Colonic mucosa (tissue), 4 donors: ENCODE measurements around the gene FAM187B. TPM values are rescaled to one million over a fixed set of nuclear protein-coding genes. Genes with fewer than 3 reads are reported as not detected.

ENCODE experiments used
- DNase-seq: peaks from one replicate; pipeline ENCODE4 v3.0.0-alpha.2; 2020
- H3K27ac ChIP-seq: fragments of 200-600 bp; one replicate; pipeline ENCODE4 v1.8.0; 2021
- H3K27me3 ChIP-seq: fragments of 200-600 bp; one replicate; pipeline ENCODE4 v1.8.0; 2021
- H3K36me3 ChIP-seq: fragments of 200-600 bp; one replicate; pipeline ENCODE4 v1.8.0; 2021
- H3K4me1 ChIP-seq: fragments of 200-600 bp; one replicate; pipeline ENCODE4 v1.8.0; 2021; ENCODE audit warnings: mild to moderate bottlenecking
- H3K4me3 ChIP-seq: fragments of 200-600 bp; one replicate; pipeline ENCODE4 v1.8.0; 2021
- H3K9ac ChIP-seq, 2 donors: one replicate each; pipeline ENCODE4 v1.7.0; 2013; ENCODE audit warnings: control low read depth in 2 of 2, low read depth in 2 of 2, low read length in 2 of 2
- H3K9me3 ChIP-seq: fragments of 200-600 bp; one replicate; pipeline ENCODE4 v1.8.0; 2021
- intact Hi-C: fragments of 100-400 bp; cut with DNase I; formaldehyde crosslinking; loops from one replicate; pipeline ENCODE4 v1.14.1; 2022
- total RNA-seq, 2 donors: library from RNA; stranded (reverse); fragmentation: NEBNext Ultra II Directional in 1 of 2; extraction: Animal tissue kit (Norgen Biotek cat#: 25700) in 1 of 2; gene quantifications; one replicate each; pipeline ENCODE4 v1.2.1, GENCODE V29; 2021
- TF ChIP-seq, protein P1 (sequence below): fragments of 200-600 bp; IDR thresholded peaks from one replicate; pipeline ENCODE4 v1.8.0; 2022; ENCODE audit warnings: antibody characterized with exemption, mild to moderate bottlenecking
- donor health status: healthy.
- donor health status: DM: no; HTN: no; CAD: no.
- donor health status: DM: no; HTN: no; CAD: no.

Gene FAM187B
- not detected for total RNA-seq

DNA sequence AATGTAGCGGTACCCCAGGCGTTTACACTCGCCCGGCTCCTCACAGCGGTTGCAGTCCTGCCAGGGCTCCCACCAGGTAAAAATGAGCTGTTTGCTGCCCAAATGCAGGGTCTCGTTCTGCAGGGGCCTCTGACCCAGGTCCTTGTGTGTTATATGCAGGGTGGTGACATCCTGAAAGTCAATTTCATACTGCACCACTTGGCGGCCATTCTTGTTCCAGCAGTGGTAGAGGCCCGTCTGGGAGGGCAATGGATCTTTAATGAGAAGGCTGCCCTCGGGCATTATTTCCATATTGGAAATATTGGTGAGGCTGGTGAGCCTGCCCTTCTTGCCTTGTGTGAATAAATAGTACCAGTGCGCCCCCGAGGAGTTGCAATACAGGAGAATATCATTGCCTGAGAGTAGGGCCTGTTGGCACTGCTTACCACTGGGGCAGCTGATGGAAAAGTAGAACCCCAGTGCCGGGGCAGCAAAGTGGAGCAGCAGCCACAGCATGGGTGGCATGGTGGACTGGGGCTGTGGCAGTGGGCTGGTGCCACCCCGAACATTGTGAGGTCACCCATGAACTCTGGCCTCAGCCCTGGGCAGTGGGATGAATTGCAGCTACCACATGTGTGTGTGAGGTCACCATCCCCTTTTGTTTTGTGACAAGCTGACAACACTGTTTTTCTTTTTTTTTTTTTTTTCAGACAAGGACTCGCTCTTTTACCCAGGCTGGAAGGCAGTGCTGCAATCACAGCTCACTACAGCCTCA, at the start of gene FAM187B:
TSS of gene FAM187B (minus strand) at position 563 of the 754 bp plus-strand sequence. CDS start at position 504, 59 bp downstream.
- TF ChIP-seq, protein P1, sequence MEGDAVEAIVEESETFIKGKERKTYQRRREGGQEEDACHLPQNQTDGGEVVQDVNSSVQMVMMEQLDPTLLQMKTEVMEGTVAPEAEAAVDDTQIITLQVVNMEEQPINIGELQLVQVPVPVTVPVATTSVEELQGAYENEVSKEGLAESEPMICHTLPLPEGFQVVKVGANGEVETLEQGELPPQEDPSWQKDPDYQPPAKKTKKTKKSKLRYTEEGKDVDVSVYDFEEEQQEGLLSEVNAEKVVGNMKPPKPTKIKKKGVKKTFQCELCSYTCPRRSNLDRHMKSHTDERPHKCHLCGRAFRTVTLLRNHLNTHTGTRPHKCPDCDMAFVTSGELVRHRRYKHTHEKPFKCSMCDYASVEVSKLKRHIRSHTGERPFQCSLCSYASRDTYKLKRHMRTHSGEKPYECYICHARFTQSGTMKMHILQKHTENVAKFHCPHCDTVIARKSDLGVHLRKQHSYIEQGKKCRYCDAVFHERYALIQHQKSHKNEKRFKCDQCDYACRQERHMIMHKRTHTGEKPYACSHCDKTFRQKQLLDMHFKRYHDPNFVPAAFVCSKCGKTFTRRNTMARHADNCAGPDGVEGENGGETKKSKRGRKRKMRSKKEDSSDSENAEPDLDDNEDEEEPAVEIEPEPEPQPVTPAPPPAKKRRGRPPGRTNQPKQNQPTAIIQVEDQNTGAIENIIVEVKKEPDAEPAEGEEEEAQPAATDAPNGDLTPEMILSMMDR, result no peak
- H3K27ac ChIP-seq, result no peak within 1 kb of the TSS
- DNase-seq, result no peak
- no peaks in the 10 kb centered on the region for H3K9me3 ChIP-seq
- no peaks in the 10 kb centered on the region for H3K36me3 ChIP-seq
- H3K9ac ChIP-seq, result no peak within 1 kb of the TSS
- no peaks in the 10 kb centered on the region for H3K27me3 ChIP-seq
- H3K4me1 ChIP-seq, result no peaks in the 10 kb centered on the region
- H3K4me3 ChIP-seq, result no peak within 1 kb of the TSS
- intact Hi-C loops, result loop anchor here (10.0 kb wide), 1 partner anchor 164 kb away; no protein-coding TSS in a partner anchor

DNA sequence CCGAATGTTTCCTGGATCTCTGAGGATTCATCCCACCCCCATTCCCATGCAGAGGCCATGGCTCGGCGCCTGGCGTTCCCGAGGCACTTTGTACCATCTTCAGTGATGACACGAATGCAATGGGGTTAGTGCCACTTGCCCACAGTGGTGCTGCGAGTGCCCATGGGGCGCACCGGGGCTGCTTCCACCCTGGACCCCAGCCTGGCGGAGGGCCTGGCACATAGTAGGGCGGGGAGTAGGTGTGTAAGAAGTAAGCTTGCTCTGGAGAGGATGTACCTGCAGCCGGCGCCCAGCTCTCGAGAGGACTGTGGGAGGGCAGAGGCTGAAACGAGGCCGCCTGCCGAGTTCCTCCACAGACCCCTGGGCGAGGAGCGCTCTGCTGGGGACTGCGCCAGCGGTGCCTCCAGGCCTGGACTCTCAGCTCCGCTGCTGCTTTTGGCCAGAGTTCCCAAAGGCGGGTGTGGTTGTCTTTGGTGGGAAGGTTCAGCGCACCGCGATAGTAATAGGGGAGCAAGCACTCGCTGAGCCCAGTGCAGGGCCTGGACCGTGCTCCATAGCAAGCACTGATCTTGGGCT, 48.3 kb upstream of the FAM187B start:
- Histone ChIP-seq H3K27me3 (no peaks in the 10 kb centered on the region), H3K27ac (no peak overlapping the region), H3K9me3 (no peaks in the 10 kb centered on the region), H3K36me3 (peaks cover 9% of the 10 kb centered on the region), H3K9ac (no peak overlapping the region), H3K4me3 (no peak overlapping the region), H3K4me1 (no peaks in the 10 kb centered on the region)
- DNase-seq, result no peak
- TF ChIP-seq, protein P1, result no peak
- intact Hi-C loops, result loop anchor here (10.0 kb wide), 1 partner anchor 218 kb away; the partner anchor contains the start of gene KRTDAP

DNA sequence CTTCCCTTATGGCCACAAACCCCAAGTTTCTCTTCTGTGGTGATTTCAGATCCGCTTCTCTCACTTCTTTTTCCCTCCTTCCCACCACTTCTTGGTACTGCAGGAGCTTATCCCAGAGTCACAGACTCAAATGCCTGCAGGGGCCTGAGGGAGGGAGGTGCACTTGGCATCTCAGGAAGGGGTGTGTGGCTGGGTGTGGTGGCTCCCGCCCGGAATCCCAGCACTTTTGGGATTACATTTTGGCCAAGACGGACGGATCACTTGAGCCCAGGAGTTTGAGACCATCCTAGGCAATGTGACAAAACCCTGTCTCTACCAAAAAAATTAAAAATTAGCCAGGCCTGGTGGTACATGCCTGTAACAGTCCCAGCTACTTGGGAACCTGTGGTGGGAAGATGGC, 45.8 kb upstream of the FAM187B start:
- H3K9me3 ChIP-seq, result no peaks in the 10 kb centered on the region
- peaks cover 19% of the 10 kb centered on the region for H3K36me3 ChIP-seq
- no peak for DNase-seq
- peaks cover 5% of the 10 kb centered on the region for H3K4me1 ChIP-seq
- H3K27ac ChIP-seq, result no peak overlapping the region
- H3K27me3 ChIP-seq, result no peaks in the 10 kb centered on the region
- TF ChIP-seq, protein P1, result no peak
- H3K9ac ChIP-seq, result no peak overlapping the region
- no peak overlapping the region for H3K4me3 ChIP-seq
- intact Hi-C loops, result loop anchor here (10.0 kb wide), 1 partner anchor 220 kb away; the partner anchor contains the start of gene KRTDAP

DNA sequence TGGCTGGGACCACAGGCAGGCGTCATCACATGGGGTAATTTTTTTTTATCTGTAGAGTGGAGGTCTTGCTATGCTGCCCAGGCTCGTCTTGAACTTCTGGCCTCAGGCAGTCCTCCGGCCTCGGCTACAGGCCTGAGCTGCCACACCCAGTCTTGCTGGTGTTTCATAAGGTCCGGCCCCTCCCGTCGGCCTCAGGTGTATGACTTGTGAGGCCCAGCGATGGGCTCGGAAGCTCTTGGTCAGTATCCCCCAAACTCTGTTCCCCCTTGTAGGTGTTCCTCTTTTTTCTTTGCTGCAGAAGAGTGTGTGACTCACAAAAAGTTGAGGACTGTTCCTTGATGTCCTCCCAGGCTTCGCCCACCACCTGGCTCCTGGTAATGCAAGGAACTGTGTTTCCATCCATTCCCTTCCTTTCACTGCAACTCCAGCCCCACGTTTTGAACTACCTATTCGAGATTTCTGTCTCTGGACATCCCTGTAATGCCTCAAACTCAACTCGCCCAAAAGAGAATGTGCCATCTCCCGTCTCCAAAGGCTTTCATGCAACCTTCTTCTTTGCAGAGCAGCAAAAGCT, 45.2 kb upstream of the FAM187B start:
- Histone ChIP-seq H3K27me3 (no peaks in the 10 kb centered on the region), H3K4me1 (peaks cover 5% of the 10 kb centered on the region), H3K9ac (no peak overlapping the region), H3K4me3 (no peak overlapping the region), H3K9me3 (no peaks in the 10 kb centered on the region), H3K27ac (no peak overlapping the region), H3K36me3 (peaks cover 13% of the 10 kb centered on the region)
- intact Hi-C loops, result loop anchor here (10.0 kb wide), 1 partner anchor 221 kb away; the partner anchor contains the start of gene KRTDAP
- TF ChIP-seq, protein P1, result no peak
- DNase-seq, result no peak

DNA sequence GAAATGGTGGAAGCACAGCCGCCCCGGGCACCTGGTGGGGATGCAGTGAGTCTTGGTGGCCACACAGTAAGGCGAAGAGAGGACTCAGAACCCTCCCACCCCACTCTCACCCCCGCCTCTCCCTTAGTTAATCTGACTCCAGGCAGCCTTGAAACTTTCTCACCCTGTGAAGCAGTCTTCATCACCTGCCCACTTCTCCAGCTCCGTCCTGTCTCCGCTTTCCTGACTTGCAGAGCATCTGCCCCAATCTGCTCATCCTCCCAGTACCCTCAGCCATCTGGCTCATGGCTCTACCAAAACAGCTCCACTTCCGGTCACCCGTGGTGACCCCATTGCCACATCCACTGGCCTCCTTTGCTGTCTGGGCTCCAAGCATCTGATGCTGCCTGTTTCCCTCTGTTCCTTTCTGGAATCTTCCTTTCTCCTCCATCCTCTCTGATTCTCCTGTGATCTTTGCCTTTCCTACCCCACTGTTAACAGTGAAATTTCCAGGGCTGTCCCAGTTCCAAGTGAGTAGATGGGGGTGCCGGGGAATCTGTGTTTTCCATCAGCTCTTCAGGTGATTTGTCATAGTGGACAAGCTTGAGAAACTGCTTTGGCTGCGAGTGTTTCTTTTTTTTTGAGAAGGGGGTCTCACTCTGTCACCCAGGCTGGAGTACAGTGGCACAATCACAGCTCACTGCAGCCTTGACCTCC, 44.6 kb upstream of the FAM187B start:
- Histone ChIP-seq H3K4me3 (no peak overlapping the region), H3K4me1 (peaks cover 5% of the 10 kb centered on the region), H3K9ac (no peak overlapping the region), H3K36me3 (peaks cover 10% of the 10 kb centered on the region), H3K27ac (no peak overlapping the region), H3K27me3 (no peaks in the 10 kb centered on the region), H3K9me3 (no peaks in the 10 kb centered on the region)
- intact Hi-C loops, result loop anchor here (10.0 kb wide), 1 partner anchor 222 kb away; the partner anchor contains the start of gene KRTDAP
- DNase-seq, result no peak
- TF ChIP-seq, protein P1, result no peak
